Hematopoietic multipotent progenitor cell treated with erythropoietin and hydrocortisone succinate and interleukin-3 and kit ligand, for 4 days (in vitro differentiated cells): ENCODE data around the gene XAGE3.
"Not testable (repeated sequence)": the region's sequence is repeated elsewhere in the genome, so short reads cannot be mapped to it uniquely, and the experiment has no call there.

Experiments used
- DNase-seq: peaks from one replicate; pipeline ENCODE4 v3.0.0-alpha.2; 2015

Gene XAGE3, protein sequence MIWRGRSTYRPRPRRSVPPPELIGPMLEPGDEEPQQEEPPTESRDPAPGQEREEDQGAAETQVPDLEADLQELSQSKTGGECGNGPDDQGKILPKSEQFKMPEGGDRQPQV

DNA sequence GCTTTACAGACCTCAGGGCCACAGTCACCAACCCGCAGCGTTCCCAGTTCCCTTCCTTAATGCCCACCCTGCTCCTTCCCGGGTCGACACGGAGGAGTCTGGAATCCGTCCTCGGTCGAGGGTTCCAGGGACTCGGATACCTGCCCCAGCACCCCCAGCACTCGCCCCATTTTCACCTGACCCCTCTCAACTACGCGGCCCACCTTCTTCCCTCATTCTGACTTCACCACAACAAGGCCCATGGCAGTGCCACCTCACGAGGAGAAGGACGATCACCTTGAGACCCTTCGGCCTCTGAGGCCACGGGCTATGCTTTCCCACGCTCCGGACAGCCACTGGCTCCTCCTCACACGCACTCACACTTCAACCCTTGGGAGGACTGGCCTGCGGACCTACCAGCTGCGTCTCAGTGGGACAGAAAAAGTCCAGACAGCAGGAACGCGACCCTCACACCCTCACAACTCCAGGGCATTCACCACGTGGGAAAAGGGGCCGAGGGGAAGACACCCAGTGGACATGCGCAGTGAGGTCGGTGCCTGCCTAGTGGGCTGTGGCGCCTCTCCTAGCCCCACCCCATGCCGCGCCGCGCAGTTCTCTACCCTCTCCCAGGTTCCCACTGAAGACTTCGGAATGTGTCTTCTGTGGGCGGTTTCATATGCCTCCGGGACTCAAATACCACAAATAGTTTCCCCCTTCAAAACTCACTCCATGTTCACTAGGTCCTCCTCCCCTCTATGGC lies at the start of gene XAGE3:
XAGE3 (minus strand) TSS at position 474 of the 739 bp plus-strand sequence. CDS start 950 bp downstream, outside the sequence.
- DNase-seq: no peak

DNA sequence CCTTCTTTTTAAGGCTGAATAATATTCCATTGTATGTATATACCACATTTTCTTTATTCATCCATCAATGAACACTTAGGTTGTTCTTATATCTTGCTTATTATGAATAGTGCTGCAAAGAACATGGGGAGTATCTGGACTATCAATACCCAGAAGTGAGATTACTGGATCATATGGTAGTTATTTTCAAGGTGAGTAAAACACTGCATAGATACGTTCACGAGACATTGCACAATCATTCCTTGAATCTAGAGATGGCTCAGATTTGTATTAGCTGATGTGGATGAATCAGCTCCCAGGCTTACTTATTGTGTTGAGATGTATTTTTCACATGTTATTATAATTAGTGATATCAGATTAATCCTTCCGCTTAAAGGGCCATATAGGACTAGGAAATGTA lies 46.8 kb upstream of the XAGE3 start:
- not testable (repeated sequence) for DNase-seq

DNA sequence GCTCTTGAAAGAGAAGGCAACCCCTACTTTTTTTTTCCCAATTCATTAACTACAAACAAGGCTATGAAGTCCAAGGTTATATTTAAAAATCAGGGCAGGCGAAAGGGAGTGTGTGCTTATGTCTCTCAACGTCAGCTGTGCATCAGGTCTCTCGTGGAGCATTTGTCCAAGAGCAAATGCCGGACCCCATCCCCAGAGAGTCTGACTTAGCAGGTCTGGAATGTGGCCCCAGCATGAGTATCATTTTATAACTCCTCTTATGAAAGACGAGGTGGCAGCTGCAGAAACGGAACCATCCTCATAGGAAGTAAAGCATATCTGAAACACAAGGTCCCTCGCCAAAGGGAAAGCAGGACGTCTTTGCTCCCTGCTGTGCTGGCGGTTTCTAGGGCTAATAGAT lies 45.8 kb upstream of the XAGE3 start:
- not testable (repeated sequence) for DNase-seq

DNA sequence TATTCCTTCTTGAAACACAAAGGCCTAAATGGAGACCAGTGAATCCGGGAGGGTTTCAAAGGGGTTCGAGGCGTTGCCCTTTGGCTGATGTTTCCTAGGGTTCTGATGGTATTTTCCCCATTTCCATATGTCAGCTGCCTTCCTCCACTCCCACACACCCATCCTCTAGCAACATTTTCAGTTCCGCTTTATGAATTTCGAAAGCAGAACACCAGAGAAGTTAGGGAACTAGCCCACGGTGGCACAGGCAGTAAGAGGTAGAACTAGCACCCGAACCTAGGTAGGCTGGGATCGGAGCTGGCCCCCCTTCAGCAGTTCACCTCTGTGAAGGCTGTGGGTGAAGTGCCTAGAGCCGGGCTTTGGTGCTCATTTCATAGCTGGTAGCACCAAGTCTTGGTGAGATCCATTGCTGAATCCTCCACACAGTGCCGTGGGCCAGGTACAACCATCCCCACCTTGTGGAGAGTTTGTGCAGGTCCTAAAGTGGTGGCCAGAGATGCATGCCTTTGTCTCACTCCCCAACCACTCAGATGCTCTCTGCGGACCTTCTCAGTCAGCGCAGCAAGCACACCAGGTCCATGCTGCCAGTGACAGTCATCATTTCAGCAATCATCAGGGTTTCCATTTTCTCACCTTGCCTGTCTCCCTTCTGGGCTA lies 41.6 kb upstream of the XAGE3 start:
- DNase-seq: not testable (repeated sequence)

DNA sequence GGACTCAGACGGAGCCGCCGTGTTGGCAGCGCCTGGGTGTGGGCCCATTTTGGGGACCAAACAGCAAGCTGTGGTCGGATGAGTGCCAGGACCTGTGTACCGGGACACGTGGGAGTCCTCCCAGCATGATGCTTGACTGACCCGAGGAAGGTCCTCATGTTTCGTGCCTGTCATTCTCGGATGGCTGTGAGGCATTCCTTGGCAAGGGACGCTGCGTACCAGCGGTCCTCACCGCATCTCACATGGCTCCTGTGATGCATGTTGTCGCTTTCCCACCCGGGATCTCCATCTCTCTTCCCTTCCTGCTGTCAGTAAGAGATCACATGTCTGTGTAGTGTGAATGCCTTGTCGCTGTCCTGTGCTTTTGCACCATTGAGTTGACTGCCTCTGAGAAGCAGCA lies 40.0 kb upstream of the XAGE3 start:
- DNase-seq: not testable (repeated sequence)

DNA sequence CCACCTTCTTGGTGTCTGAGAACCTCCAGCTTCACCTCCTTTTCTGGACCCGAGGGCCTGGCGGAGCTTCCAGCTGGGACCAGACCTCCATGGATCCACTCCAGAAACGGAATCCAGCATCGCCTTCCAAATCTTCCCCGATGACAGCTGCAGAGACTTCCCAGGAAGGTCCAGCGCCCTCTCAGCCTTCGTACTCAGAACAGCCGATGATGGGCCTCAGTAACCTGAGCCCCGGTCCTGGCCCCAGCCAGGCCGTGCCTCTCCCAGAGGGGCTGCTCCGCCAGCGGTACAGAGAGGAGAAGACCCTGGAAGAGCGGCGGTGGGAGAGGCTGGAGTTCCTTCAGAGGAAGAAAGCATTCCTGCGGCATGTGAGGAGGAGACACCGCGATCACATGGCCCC lies 39.3 kb upstream of the XAGE3 start:
- DNase-seq: not testable (repeated sequence)

DNA sequence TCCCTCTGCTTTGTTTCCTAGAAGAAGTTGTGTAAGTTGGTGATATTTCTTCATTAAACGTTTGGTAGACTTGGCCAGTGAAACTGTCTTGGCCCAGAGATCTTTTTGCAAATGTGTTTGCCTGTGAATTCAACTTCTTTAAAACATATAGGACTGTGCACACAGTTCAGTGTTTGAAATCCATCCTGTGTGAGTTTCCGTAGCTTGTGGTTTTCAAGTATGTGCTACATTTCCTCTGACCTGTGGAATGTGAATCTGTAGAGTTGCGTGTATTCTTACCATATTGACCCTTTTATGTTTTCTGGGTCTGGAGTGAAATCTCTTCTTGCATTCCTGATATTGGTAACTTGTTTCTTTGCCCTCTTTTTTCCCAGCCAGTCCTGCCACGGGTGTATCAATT lies 38.2 kb upstream of the XAGE3 start:
- DNase-seq: not testable (repeated sequence)

DNA sequence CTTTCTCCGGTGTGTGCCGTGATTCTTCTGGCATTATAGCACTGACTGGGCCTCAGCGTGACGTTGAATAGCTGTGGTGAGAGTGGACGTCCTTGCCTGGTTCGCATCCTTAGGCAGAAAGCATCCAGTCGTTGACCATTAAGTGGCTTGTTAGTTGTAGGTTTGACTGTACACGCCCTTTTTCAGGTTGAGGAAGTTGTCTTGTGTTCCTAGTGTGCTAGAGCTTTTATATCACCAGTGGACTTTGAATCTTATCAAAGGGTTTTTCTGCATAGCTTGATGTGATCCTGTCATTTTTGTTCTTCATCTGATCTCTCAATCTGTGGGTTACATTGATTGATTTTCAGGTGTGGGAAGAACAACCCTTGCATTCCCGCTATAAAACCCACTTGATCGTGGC lies 37.6 kb upstream of the XAGE3 start:
- DNase-seq: not testable (repeated sequence)

DNA sequence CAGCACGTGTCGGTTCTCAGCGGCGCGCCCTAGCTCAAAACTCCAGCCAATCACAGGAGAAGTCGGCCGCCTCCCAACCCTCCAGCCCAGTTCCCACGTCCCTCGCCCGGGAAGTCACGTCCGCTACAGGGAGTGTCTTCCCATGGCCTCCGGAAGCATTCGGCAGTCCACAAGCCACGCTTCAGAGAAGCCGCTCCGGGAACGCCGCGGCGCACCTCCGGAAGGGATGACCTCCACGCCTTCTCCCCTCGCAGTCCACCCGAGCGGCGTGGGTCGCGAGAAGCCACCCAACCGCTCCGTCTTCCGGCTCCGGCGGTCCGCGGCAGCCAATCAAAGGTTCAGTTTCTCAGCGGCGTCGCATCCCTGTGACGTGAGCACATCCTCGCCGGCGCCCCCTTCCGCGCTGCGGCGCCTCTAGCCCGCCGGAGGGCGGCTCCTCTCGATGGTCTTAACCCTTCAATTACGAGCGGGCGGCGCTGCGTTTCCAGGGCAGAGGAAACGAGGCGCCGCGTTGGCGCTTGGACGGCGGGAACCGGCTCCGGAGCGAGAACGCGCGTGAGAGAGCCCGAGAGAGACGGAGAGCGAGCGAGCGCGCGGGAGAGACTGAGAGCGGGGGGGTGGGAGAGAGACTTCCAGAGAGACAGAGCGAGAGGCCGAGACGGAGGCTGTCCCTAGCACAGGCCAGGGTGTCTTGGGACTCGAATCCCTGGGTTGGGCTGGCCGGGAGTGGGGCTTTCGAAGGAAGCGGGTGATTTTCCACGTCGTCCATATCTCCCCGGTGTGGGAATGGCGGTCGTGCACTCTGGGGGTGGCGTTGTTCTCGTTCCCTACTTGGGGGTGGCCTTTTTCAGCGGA lies 29.2 kb upstream of the XAGE3 start, which contains the start of gene FAM156B:
FAM156B (plus strand) TSS at position 476 of the 855 bp plus-strand sequence. CDS start 9,896 bp downstream, outside the sequence.
- not testable (repeated sequence) for DNase-seq

DNA sequence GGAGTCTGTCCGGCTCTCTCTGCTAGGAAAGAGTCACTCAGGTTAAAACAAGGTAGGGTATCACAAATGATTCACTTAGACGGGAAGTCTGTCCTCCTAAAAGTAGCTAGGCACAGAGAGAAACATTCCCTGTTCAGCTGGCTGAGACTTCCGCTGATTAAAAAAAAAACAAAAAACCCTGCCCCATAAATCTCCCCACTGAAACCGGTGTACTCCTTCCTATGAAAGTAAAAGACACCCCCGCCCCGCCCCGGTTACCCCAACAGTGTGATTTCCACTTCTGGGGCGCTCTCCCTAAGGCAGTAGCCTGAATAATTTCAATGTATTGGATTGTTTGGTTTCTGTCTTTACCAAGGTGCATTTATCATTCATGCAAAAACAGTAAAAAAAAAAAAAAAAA lies 28.6 kb upstream of the XAGE3 start:
- not testable (repeated sequence) for DNase-seq

DNA sequence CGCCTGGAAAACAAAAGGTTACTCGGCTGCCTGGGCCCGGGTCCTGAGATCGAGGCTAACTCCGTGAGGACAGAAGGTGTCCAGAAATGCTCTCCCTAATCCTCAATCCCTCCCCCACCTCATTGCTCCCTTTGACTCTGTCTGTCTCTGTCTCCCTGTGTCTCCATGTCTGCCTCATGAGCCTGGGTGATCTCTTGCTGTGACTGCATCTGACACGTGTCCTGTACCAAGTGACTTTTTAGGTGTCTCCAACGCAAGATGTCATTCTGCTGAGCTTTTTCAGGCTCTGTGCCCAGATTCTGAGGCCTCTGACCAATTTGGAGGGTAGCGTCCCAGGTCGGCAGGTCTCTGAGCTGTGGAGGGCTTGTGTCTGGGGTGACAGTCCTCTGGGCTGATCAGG lies 20.2 kb upstream of the XAGE3 start:
- DNase-seq: not testable (repeated sequence)

DNA sequence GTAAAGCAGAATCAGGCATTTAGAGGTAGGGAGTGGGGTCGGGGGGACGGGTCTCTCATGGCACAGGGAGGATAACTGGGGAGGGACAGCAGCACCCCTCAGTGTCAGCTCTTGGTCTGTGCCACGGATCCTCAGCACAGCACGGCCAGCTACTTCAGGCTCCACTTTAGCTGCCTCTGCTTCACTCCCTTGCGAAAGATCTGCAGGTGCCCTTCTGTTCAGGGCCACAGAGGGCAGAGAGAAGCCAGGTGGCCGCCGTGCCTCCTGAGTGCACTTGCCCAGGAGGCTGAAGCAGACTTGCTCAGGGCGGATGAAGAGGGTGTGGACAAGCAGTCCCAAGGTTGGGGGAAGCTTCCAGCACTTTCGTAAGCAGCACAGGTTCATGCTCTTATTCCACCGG lies 19.6 kb upstream of the XAGE3 start:
- not testable (repeated sequence) for DNase-seq

DNA sequence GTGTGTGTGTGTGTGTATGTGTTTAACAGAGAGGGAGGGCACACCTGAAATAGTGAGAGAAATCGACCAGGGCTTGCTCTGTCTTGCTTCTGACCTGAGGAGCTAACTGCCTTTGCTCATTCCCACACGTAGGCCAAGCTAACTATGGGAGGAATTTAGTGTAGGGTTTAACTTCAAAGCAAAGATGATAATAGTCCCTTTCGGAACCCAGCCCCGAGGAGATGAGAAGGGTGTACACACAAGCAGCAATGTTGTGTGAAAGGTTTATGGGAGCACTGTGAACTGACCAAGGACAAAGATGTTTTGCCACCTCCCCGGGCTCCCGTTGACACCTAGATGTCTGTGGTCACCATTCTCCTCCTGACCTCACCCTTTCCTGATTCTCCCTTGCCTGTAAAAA lies 8.5 kb upstream of the XAGE3 start:
- not testable (repeated sequence) for DNase-seq

DNA sequence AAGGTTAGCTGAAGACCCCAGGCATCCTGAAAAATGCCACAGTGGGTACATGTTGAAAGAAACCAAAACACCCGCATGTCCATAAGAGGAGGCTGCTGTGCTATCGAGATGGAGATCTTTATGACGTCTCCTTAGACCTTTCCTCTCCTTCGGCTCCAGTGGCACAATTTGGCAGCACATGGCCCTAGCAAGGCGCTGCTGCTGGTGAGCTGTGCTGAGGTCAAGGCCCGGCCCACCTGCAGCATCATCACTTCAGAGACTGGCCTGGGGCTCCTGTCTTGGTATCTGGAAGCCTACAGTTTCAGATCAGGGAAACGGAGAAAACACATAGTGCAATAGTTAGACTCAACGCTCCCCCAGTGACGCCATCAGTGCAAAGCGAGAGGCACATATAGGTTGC lies 7.6 kb upstream of the XAGE3 start:
- not testable (repeated sequence) for DNase-seq

DNA sequence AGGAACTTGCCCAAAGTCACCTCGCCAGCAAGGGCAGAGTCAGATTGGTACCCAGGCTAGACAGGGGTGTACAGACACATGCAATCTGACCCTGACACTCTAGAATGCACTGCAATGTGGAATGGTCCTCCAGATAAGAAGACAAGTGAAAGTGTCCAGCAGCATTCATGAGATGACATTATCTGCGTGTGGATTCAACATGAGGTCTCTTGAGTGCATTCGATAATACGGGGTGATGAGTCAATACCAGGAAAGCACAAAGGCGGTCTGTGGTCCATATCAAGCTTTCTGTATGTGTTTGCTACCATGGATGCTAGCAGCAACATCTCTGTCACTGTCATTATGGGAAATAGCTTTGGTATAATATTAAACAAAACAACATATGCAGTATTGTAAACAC lies 6.8 kb upstream of the XAGE3 start:
- no peak for DNase-seq

DNA sequence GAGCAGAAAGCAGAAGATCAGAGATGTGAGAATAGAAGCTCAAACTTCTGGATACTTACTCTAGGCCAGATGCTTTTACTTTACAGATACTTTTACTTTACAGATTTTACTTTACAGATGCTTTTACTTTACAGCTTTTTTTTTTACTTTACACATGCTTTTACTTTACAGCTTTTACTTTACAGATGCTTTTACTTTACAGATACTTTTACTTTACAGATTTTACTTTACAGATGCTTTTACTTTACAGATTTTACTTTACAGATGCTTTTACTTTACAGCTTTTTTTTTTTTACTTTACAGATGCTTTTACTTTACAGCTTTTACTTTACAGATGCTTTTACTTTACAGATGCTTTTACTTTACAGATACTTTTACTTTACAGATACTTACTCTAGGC lies 5.9 kb upstream of the XAGE3 start:
- not testable (repeated sequence) for DNase-seq

DNA sequence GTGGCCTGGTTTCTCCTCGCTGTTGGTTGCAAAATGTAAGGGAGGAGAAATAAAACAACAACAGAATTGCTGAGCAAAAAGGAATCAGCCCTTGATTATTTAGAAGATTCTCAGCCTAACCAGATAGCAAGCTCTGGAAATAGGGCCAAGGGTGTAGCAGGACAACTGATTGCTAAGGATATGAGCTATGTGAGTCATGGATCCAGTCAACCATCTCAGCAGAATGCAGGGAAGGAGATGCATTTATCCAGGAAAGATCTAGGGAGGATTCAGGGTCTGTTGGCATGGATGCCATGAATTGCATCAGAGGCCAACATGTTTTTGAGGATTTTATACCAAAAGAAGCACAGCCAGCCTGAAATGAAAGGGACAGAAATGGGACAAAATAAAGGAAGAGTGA lies 2.2 kb upstream of the XAGE3 start:
- DNase-seq: no peak

DNA sequence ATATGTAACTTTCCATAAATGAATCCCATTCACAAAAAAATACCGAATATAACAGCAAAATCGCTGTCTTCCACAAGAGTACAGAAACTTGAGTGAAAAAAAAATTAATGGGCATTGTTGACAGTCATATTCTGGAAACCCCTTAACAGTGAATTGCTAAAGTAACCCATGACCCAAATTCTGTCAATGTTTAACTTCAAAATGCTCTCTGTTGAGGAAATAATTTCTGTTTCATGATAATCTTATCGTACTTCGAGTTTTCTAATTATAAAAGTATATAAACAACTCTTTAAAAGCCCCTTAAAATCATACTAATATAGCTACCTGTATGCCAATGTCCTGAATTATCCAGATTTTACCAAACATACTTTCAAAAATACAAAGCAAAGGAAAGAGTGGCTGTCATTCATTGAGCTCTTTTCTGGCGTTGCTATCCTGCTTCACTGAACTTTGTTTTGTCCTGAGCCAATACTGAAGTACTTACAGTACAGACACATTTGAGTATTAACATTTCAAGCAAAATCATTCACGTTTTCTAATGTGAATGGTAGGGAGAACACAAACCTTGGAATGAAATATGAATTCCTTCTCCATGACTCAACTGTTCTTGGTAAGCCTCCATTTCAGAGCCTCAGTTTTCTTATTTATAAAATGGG lies 2.4 kb downstream of the XAGE3 start:
- no peak for DNase-seq

DNA sequence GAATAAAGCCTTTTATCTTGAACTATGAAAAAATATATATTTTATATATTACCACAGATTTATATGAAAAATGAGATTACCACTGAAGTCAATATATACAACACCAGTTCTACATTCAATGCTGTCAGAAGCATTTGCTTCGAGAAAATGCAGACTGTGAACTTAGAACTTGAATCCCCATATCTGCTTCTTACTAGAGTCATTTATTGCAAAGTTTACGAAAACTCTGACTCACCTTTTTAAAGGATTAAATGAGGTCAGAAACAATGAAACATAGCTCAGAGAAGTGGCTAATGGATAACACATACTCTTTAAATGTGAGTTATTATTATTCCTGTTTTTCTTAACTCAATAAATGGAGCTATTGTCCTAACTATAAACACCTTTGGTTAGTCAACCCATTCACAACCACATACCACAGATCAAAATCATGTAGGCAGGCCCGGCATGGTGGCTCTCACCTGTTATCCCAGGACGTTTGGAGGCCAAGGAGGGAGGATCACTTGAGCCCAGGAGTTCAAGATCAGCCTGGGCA lies 10.8 kb downstream of the XAGE3 start:
- not testable (repeated sequence) for DNase-seq

DNA sequence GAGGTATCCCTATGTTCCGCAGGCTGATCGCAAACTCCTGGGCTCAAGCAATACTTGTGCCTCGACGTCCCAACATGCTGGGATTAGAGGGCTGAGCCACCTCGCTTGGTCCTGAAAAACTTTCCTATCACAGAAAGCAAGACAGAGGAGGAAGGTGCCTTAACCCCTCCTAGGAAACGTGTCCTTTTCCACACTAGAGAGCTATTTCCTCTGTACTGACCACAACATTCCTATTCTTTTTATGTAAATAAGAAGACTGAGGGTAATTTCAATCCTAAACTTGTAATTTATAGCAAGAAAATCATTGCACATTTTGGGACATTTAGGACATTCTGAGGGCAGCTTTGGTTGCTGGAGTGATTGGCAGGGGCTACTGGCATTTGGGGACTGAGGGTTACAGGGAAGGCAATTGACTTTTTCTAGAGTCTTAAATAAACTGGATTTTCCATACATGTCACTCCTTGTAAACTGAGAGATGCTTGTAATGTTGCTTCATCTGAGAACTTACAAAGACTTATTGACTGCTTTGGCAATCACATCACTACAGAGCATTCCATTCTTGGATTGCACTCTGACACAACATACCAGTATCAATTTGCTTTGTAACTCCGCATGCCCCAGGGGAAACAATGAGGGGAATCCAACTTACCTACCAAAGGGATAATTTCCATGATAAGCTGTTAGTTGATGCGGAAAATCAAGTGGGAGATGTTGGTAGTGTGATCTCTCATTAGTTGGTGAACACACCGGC lies 15.6 kb downstream of the XAGE3 start:
- DNase-seq: no peak

DNA sequence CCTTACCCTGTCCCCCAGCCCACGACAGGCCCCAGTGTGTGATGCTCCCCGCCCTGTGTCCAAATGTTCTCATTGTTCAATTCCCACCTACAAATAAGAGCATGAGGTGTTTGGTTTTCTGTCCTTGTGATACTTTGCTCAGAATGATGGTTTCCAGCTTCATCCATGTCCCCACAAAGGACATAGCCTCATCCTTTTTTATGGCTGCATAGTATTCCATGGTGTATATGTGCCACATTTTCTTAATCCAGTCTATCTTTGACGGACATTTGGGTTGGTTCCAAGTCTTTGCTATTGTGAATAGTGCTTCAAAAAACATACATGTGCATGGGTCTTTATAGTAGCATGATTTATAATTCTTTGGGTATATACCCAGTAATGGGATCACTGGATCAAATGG lies 24.3 kb downstream of the XAGE3 start:
- DNase-seq: not testable (repeated sequence)
